Right lobe of liver (tissue), 6 donors: ENCODE data around the gene PDE6H. TPM values are rescaled to one million over a fixed set of nuclear protein-coding genes. Genes with fewer than 3 reads are reported as not detected.

Experiments
- ATAC-seq, 4 donors: fragments of 200-7000 bp; cut with Tn5 transposase; one replicate each; pipeline ENCODE4 v1.9.1; 2020; ENCODE audit warnings: mild to moderate bottlenecking in 4 of 4, moderate library complexity in 4 of 4
- DNase-seq, 3 donors: peaks; one replicate each; pipeline ENCODE4 v3.0.0-alpha.2; 2020
- H3K27ac ChIP-seq, 3 donors: fragments of 200-600 bp; one replicate each; pipeline ENCODE4 v1.8.0; 2022
- H3K27me3 ChIP-seq, 2 donors: fragments of 200-600 bp; one replicate each; pipeline ENCODE4 v1.8.0; 2022
- H3K36me3 ChIP-seq, 4 donors: fragments of 200-600 bp; sonication (generic) in 1 of 4; one replicate each; pipeline versions ENCODE4 v1.5.1 to v1.8.0; 2017 to 2022; ENCODE audit warnings: control low read depth in 1 of 4
- H3K4me1 ChIP-seq, 4 donors: fragments of 200-600 bp; sonication (generic) in 1 of 4; one replicate each; pipeline versions ENCODE4 v1.5.1 to v1.8.0; 2017 to 2022; ENCODE audit warnings: control low read depth in 1 of 4
- H3K4me3 ChIP-seq, 3 donors: fragments of 200-600 bp; one replicate each; pipeline ENCODE4 v1.8.0; 2022
- H3K9me3 ChIP-seq, 4 donors: fragments of 200-600 bp; sonication (generic) in 1 of 4; one replicate each; pipeline versions ENCODE4 v1.5.1 to v1.8.0; 2017 to 2022; ENCODE audit warnings: control low read depth in 1 of 4
- CTCF ChIP-seq, 4 donors: fragments of 200-600 bp in 3 of 4; fragments of 450-650 bp in 1 of 4; IDR thresholded peaks; one replicate each; pipeline versions ENCODE4 v1.5.1 to v1.8.0; 2016 to 2022; ENCODE audit warnings: antibody characterized with exemption in 4 of 4, mild to moderate bottlenecking in 2 of 4
- POLR2A ChIP-seq: fragments of 450-650 bp; IDR thresholded peaks from one replicate; pipeline ENCODE4 v1.6.1; 2017; ENCODE audit warnings: antibody characterized with exemption, mild to moderate bottlenecking
- WGBS: methylation state at CpG from one replicate; pipeline ENCODE4 v1.1.6; 2018; ENCODE audit warnings: low coverage, low lambda C conversion rate; ENCODE audit not compliant: insufficient coverage; ENCODE audit errors: missing lambda C conversion rate; 5-methylcytosine and 5-hydroxymethylcytosine counted together
- intact Hi-C, 2 donors: fragments of 100-400 bp; cut with DNase I; formaldehyde crosslinking; loops; one replicate each; pipeline versions ENCODE4 v1.11.2 to v1.14.1; 2022
- total RNA-seq, 6 experiments: library from RNA; depleted of rRNA in 2 of 6; stranded (reverse); fragments of >200 nt in 2 of 6; fragmentation: NEBNext Ultra II Directional in 3 of 6; extraction: Animal tissue kit (Norgen Biotek cat#: 25700) in 3 of 6; gene quantifications; one replicate each; pipeline versions ENCODE4 v1.1.0 to v1.2.4, GENCODE V29; 2016 to 2023
- donor health status: DM: no; HTN: yes; CAD: no.
- donor health status: DM: no; HTN: no; CAD: no.
- donor health status: DM: no; HTN: no; CAD: no.
- donor health status: DM: no; HTN: yes; CAD: no.
- donor health status: DM: no; HTN: yes; CAD: no.

Gene PDE6H
- total RNA-seq, 6 experiments from 2014 or later = not detected

GRCh38 chr12:14934511-14934910 lies 38.3 kb upstream of the PDE6H start:
- H3K36me3 ChIP-seq = no peaks in the 10 kb centered on the region
- DNase-seq = no peak
- no peak overlapping the region for H3K4me3 ChIP-seq
- intact Hi-C loops = no loop called here
- H3K27me3 ChIP-seq = no peaks in the 10 kb centered on the region
- no peak overlapping the region for H3K27ac ChIP-seq
- no peak for TF ChIP-seq CTCF (IDR thresholded peaks at IDR 0.05)
- no peak for ATAC-seq
- no peaks in the 10 kb centered on the region for H3K4me1 ChIP-seq
- 100% methylated on average over 1 of the region's 2 CpGs for WGBS
- H3K9me3 ChIP-seq = no peaks in the 10 kb centered on the region

GRCh38 chr12:14935031-14935430 lies 37.8 kb upstream of the PDE6H start:
- no peak overlapping the region for H3K27ac ChIP-seq
- H3K27me3 ChIP-seq = no peaks in the 10 kb centered on the region
- ATAC-seq = peak; percentile 61 to 78 (median 72)
- no peaks in the 10 kb centered on the region for H3K36me3 ChIP-seq
- no peak for DNase-seq
- 33% methylated on average over 4 of the region's 4 CpGs for WGBS
- H3K4me1 ChIP-seq = no peaks in the 10 kb centered on the region
- TF ChIP-seq CTCF (IDR thresholded peaks at IDR 0.05) (no peak), POLR2A (no peak)
- H3K9me3 ChIP-seq = no peaks in the 10 kb centered on the region
- intact Hi-C loops = no loop called here
- no peak overlapping the region for H3K4me3 ChIP-seq

GRCh38 chr12:14936224-14936861 lies 36.5 kb upstream of the PDE6H start:
- H3K27me3 ChIP-seq = no peaks in the 10 kb centered on the region
- DNase-seq (no peak), ATAC-seq (no peak)
- 76% methylated on average over 4 of the region's 6 CpGs for WGBS
- no peak overlapping the region for H3K27ac ChIP-seq
- no peaks in the 10 kb centered on the region for H3K9me3 ChIP-seq
- no peak overlapping the region for H3K4me3 ChIP-seq
- H3K4me1 ChIP-seq = no peaks in the 10 kb centered on the region
- intact Hi-C loops = no loop called here
- no peaks in the 10 kb centered on the region for H3K36me3 ChIP-seq
- TF ChIP-seq CTCF (IDR thresholded peaks at IDR 0.05) (peak in 1 of 4 donors; percentile 7), POLR2A (no peak)

GRCh38 chr12:14937014-14937413 lies 35.8 kb upstream of the PDE6H start:
- no peaks in the 10 kb centered on the region for H3K27me3 ChIP-seq
- H3K9me3 ChIP-seq = no peaks in the 10 kb centered on the region
- no peaks in the 10 kb centered on the region for H3K36me3 ChIP-seq
- WGBS = 74% methylated on average over 3 of the region's 3 CpGs
- no peak for TF ChIP-seq POLR2A
- no peak for TF ChIP-seq CTCF (IDR thresholded peaks at IDR 0.05)
- ATAC-seq (no peak), DNase-seq (no peak)
- no peak overlapping the region for H3K4me3 ChIP-seq
- intact Hi-C loops = no loop called here
- no peaks in the 10 kb centered on the region for H3K4me1 ChIP-seq
- H3K27ac ChIP-seq = no peak overlapping the region

- no peak overlapping the region for H3K27ac ChIP-seq
- TF ChIP-seq CTCF (IDR thresholded peaks at IDR 0.05) = peak in 1 of 4 donors; percentile 7
- TF ChIP-seq POLR2A = no peak
- H3K4me1 ChIP-seq = no peaks in the 10 kb centered on the region
- intact Hi-C loops = no loop called here
- H3K4me3 ChIP-seq = no peak overlapping the region
- H3K27me3 ChIP-seq = no peaks in the 10 kb centered on the region
- no peaks in the 10 kb centered on the region for H3K9me3 ChIP-seq
- 71% methylated on average over 1 of the region's 1 CpG for WGBS
- DNase-seq (no peak), ATAC-seq (no peak)
- H3K36me3 ChIP-seq = no peaks in the 10 kb centered on the region
Measured at GRCh38 chr12:14937689-14938088, 35.2 kb upstream of the PDE6H start.
